LHCN-M2 (cell line): ENCODE results near the gene GTF2E1. TPM values are rescaled to one million over a fixed set of nuclear protein-coding genes. Genes with fewer than 3 reads are reported as not detected.

Source experiments
- DNase-seq: peaks from one replicate; pipeline ENCODE4 v3.0.0-alpha.2; 2012; ENCODE audit warnings: low read depth
- total RNA-seq: library from RNA; depleted of rRNA; stranded (reverse); fragments of >200 nt; gene quantifications from 2 replicates; pipeline ENCODE4 v1.2.3, GENCODE V29; 2014; rRNA removed

The GTF2E1 gene
- total RNA-seq, 1 experiment from 2014 or later = 21.6 TPM

DNA sequence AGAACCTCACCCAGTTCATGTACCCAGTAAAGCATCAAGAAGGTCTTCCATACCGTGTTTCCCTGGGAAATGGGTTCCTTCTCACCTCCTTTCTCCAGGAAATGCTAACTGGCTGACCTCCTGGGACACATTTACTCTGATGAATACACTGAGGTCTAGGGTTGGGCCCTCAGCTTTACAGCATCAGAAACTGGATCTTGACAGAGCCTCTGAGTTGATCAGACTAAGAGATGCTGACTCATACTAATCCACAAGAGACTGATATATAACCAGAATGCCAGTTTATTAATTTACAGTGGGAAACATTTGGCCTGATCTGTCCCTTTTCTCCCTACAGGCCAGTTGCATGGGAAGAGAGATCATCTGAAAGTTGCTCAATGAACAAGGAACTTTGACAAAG, 55.8 kb downstream of the GTF2E1 start:
- peak; percentile 68 for DNase-seq

DNA sequence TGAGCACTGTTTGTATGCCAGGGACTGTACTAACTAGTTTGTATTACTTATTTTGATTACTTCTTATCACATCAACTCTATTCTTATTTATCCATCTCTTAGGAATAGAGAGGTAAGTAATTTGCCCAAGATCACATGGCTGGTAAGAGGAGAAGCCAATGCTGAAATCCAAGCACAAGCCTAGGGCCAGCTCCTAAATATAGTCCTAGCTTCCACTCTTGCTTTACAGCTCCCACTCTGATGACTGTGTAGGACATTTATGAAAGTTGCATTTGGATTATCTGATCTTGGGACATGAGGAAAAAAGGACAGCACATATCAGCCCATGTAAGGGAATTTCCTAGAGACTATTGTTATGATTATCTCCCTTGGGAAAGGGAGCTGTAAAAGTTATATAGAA, 58.1 kb downstream of the GTF2E1 start:
- DNase-seq = no peak

DNA sequence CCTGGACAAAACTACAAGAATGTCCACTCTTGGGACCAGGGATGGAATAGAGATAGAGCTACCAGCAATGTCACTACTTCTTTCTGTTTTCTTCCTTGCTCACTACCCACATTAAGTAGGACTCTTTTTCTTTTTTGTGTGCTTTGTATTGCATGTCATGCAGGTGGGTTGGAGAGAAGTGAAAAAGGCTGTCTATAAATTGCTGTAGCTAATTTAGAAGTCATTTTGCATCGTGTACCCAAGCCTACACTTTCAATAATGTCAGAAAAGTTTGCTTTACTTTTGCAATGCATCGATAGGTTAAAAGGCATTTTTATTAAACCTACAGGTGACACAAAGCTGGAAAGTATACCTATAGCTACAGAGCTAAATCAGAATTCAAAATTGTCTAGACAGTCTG, 58.9 kb downstream of the GTF2E1 start:
- no peak for DNase-seq

DNA sequence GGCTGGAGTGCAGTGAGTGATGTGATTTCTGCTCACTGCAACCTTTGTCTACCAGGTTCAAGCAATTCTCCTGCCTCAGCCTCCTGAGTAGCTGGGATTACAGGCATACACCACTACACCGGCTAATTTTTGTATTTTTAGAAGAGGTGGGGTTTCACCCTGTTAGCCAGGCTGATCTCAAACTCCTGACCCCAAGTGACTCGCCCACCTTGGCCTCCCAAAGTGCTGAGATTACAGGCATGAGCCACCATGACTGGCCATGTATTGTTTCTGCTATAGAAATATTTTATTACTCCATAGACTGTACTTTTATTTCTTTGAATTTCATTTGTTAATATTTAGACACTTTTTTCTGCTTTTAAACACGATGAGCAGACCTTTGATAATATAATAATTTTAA, 60.4 kb downstream of the GTF2E1 start:
- DNase-seq = peak; percentile 18

DNA sequence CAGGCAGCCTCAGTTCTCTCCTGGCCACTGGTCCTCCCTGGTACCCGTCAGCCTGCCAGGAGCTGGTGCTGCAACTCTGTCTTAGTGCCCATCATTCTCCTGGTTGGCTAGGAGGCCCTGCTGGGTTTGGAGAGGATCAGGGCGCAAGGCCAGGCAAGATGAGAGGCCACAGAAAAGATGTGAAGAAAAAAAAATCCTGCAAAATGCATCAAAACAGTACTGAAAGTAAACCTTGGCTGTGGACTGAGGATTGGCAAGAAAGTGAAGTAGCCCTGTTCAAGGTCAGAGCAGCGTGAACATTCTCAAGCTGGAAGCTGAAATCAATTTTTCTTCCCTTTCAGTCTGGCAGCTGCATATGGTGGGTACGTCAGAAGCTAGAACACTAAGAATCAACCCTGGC, 74.2 kb downstream of the GTF2E1 start:
- DNase-seq = no peak

DNA sequence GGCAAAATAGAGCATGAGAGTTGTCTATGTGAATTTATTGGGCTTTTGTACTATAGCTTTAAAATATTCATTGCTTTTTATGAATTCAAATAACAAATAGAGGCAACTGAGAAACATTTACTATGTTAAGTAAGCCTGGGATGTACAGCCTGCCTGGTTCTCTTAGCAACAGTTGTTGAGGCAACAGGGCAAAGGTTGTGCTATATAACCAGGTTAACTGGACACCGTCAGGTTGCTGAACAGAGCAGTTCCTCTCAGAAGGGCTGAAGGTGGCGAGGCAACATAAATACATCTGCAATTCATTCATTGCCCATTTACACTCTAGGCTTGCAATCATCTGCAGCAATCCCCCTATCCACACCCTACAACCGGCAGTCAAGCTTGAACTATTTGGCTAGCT, 78.2 kb downstream of the GTF2E1 start:
- no peak for DNase-seq

DNA sequence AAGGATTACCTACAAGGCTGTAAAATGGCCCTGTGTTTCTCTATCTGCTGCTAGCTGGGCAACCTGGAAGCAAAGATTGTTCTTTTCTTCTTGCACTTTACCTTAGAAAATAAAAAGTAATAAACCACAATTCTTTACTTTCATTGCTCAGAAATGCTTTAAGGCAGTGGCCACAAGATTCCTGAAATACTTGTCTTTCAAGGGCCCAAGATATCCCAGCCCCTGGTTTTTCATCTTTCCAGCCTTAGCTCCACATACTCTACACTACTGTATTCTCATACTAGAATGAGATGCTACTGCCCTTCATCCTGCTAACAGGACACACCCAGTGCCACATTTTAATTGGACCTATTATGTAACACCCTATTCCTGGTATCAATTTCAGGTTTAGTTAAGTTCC, 78.9 kb downstream of the GTF2E1 start:
- no peak for DNase-seq

DNA sequence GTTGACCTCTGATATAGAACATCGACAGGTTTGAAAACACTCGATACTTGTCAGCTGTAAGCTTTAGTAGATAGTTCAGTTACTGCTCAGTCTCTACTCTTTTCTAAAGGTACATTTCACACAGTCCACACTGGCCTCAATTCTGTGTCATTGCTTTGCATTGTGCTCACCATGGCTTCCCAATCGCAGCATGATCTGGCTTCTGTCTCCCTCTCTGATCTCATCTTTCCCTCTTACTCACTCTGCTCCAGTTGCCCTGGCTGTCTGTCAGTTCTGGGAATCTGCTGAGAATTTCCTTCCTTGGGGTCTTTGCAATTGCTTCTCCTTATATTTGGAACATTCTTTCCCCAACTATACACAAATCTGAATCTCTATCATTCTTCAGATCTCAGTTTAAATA, 80.6 kb downstream of the GTF2E1 start:
- peak; percentile 35 for DNase-seq

DNA sequence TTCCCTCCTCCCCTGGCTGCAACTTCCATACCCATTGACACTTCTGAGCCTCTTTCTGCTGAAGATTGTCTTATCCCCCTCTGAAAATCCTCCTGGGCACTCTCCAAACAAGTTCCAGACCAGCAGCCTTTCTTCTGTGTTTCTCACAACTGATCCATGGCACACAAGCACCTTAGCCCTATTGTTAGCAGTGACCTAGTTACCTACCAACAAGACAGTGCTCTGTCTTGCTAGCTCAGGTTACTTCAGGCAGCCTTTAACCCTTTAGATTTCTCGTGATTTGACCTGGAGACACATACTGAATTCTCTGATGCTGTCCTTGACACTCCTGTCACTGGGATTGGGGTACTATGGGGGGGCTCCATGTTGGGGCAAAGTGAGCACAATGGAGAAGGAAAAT, 82.1 kb downstream of the GTF2E1 start:
- DNase-seq = no peak

DNA sequence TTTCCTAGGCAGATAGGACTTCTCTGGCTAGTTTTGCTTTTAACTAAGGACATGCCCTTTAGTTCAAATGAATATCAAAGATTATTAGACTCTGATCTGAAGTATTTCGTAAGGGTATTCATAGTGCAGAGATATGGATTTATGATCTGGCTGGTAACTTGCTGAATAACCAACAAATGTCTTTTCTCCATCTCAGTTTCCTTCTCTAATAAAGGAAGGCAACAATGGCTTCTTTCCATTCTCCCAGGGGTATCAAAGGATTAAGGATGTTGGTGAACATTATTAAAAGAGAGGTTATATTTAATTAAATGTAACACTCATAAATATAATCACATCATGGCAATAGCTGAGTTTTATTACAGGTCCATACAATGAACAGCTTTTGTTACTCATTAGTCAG, 86.3 kb downstream of the GTF2E1 start:
- DNase-seq = no peak

DNA sequence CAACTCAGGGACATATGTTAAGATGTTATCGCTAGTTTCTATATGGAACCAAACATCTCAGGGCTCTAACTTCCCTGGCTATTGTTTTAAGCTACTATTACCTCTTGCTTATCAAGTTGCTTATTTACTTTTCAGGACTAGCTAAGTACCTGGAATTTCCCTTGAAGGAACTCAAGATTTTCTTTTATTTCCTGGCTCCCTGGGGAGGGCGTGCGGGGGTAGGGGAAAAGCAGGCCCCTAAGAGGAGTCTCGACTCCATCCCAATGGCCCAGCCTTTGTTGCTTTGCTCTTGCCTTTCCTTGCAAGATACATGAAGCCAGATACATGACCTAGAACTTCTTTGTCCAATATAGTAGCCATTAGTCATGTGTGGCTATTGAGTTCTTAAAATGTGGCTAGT, 88.5 kb downstream of the GTF2E1 start:
- DNase-seq = no peak

Other genes starting within 250 kb of the GTF2E1 start
- gene NDUFB4, start 146.4 kb upstream of the GTF2E1 start, total RNA-seq = 60.4 and 90.0 TPM in 2 replicates
- 0.06 TPM in 2 replicates for gene HGD, start 60.5 kb upstream of the GTF2E1 start, total RNA-seq
- gene RABL3, start 228 bp upstream of the GTF2E1 start, total RNA-seq = 23.9 and 31.1 TPM in 2 replicates
- under 0.01 TPM in 1 of 2 replicates, not detected in the other for gene STXBP5L, start 165.5 kb downstream of the GTF2E1 start, total RNA-seq